A673 (cell line): ENCODE measurements around the gene KRT72.

ENCODE experiments used
- CTCF ChIP-seq: fragments of 300-800, 200-600 bp; sonication (generic); conservative IDR thresholded peaks from 2 replicates; pipeline ENCODE4 v1.5.1; 2017; ENCODE audit warnings: low read depth, mild to moderate bottlenecking, antibody characterized with exemption, low read length, moderate library complexity, mixed read lengths
- EZH2 ChIP-seq: fragments of 200-600 bp; sonication (generic); IDR thresholded peaks from 2 replicates; pipeline ENCODE4 v1.6.1; 2017; ENCODE audit warnings: borderline replicate concordance, low read depth, mild to moderate bottlenecking, mixed read lengths, antibody characterized with exemption, low read length; ENCODE audit not compliant: poor library complexity, severe bottlenecking

GRCh38 chr12:52608826-52609630 is 7.8 kb upstream of the KRT72 start:
- no peak for TF ChIP-seq CTCF
- TF ChIP-seq EZH2: no peak
